Osteoblast (primary cell): ENCODE measurements around the gene HPSE2. TPM values are rescaled to one million over a fixed set of nuclear protein-coding genes. Genes with fewer than 3 reads are reported as not detected.

Experiments used
- DNase-seq: peaks from one replicate; pipeline ENCODE4 v3.0.0; 2011; ENCODE audit warnings: low spot score, mixed read lengths; ENCODE audit not compliant: insufficient read length; ENCODE audit errors: missing footprints
- H2AFZ ChIP-seq: 2 replicates; pipeline ENCODE4 v1.6.0; 2011; ENCODE audit warnings: mild to moderate bottlenecking, low read length
- H3K27ac ChIP-seq: 2 replicates; pipeline ENCODE4 v1.5.1; 2011; ENCODE audit warnings: mild to moderate bottlenecking, low read depth, low read length, moderate library complexity
- H3K27me3 ChIP-seq: 2 replicates; pipeline ENCODE4 v1.6.0; 2012; ENCODE audit warnings: mild to moderate bottlenecking, control low read depth, inconsistent platforms, low read length, moderate library complexity; ENCODE audit not compliant: insufficient read depth
- H3K36me3 ChIP-seq: 2 replicates; pipeline ENCODE4 v1.5.1; 2011; ENCODE audit warnings: mild to moderate bottlenecking, low read length, control low read depth, moderate library complexity; ENCODE audit not compliant: insufficient read depth
- H3K4me1 ChIP-seq: 2 replicates; pipeline ENCODE4 v1.5.1; 2011; ENCODE audit warnings: mild to moderate bottlenecking, low read length, control low read depth, moderate library complexity; ENCODE audit not compliant: insufficient read depth
- H3K4me2 ChIP-seq: 2 replicates; pipeline ENCODE4 v1.6.0; 2011; ENCODE audit warnings: mild to moderate bottlenecking, low read length; ENCODE audit not compliant: insufficient read depth
- H3K4me3 ChIP-seq: fragments of 200-600 bp; sonication (generic); 3 replicates; pipeline ENCODE4 v1.5.1; 2012; ENCODE audit warnings: mild to moderate bottlenecking, low read length, inconsistent platforms; ENCODE audit not compliant: insufficient read depth
- H3K79me2 ChIP-seq: 2 replicates; pipeline ENCODE4 v1.6.0; 2012; ENCODE audit warnings: mild to moderate bottlenecking, low read length, control low read depth, inconsistent platforms; ENCODE audit not compliant: insufficient read depth
- H3K9me3 ChIP-seq: 2 replicates; pipeline ENCODE4 v1.5.1; 2011; ENCODE audit warnings: low read depth, low read length, control low read depth
- H4K20me1 ChIP-seq: 2 replicates; pipeline ENCODE4 v1.6.0; 2012; ENCODE audit warnings: mild to moderate bottlenecking, low read length, control low read depth; ENCODE audit not compliant: insufficient read depth
- CTCF ChIP-seq: IDR thresholded peaks from 2 replicates; pipeline ENCODE4 v1.5.1; 2011; ENCODE audit warnings: mild to moderate bottlenecking, low read depth, low read length, moderate library complexity; ENCODE audit errors: extremely low read depth
- total RNA-seq: library from RNA; depleted of rRNA; stranded (reverse); fragments of >200 nt; gene quantifications from 2 replicates; pipeline ENCODE4 v1.2.3, GENCODE V29; 2012

Gene HPSE2
- total RNA-seq, 1 donor, result not detected

GRCh38 chr10:98617906-98618520 lies 617.6 kb downstream of the HPSE2 start:
- no peaks in the 10 kb centered on the region for H3K27me3 ChIP-seq
- H3K4me1 ChIP-seq, result no peaks in the 10 kb centered on the region
- DNase-seq, result no peak
- no peak overlapping the region for H3K4me3 ChIP-seq
- H2AFZ ChIP-seq, result no peak overlapping the region
- no peaks in the 10 kb centered on the region for H3K79me2 ChIP-seq
- no peaks in the 10 kb centered on the region for H3K36me3 ChIP-seq
- H3K4me2 ChIP-seq, result no peak overlapping the region
- H4K20me1 ChIP-seq, result no peaks in the 10 kb centered on the region
- TF ChIP-seq CTCF, result no peak
- no peak overlapping the region for H3K27ac ChIP-seq
- H3K9me3 ChIP-seq, result no peaks in the 10 kb centered on the region

DNA sequence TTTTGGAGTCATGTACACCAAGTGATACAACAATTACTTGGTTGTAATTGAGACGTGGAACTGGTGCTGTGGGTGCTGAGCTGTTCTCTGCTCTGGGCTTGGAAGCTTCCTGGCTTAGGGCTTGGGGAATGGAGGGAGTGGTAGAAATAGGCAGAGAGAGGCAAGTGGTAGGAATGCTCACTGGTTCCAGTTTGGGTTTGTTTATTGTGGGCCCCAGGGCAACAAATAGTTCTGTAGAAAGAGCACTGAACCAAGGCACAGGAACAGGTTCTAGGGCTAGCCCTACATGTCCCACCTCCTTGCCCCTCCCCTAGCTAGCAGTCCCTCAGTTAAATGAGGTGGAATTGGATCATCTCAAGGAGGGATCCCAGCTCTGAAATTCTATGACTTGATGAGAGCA lies 622.2 kb downstream of the HPSE2 start:
- Histone ChIP-seq H3K27me3 (no peaks in the 10 kb centered on the region), H3K36me3 (no peaks in the 10 kb centered on the region), H3K9me3 (no peaks in the 10 kb centered on the region), H2AFZ (no peak overlapping the region), H3K4me3 (no peak overlapping the region), H3K79me2 (no peaks in the 10 kb centered on the region), H4K20me1 (no peaks in the 10 kb centered on the region), H3K4me1 (no peaks in the 10 kb centered on the region), H3K27ac (no peak overlapping the region), H3K4me2 (no peak overlapping the region)
- no peak for TF ChIP-seq CTCF
- no peak for DNase-seq

DNA sequence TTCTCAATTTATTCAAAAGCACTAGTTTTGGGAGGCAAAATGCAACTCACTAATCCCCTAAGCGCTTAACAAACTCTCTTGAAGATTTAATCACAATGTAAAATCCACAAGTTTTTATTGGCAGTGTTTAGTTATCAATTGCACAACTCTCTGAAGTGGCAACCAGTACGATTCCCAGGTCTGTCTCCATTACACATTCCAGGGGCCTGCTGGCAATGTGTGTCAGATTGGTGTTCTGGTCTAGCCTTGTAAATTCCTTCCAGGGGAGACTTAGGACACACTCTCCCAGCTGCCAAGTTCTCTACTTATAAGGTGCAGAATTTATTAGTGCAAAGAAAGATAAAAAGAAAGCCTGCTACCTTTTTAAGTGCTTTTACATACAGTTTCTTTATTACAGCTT lies 624.2 kb downstream of the HPSE2 start:
- no peak for DNase-seq
- no peaks in the 10 kb centered on the region for H3K79me2 ChIP-seq
- H3K27ac ChIP-seq, result no peak overlapping the region
- no peaks in the 10 kb centered on the region for H3K27me3 ChIP-seq
- no peaks in the 10 kb centered on the region for H4K20me1 ChIP-seq
- no peak overlapping the region for H2AFZ ChIP-seq
- no peaks in the 10 kb centered on the region for H3K4me1 ChIP-seq
- no peak for TF ChIP-seq CTCF
- no peaks in the 10 kb centered on the region for H3K36me3 ChIP-seq
- H3K4me2 ChIP-seq, result no peak overlapping the region
- no peak overlapping the region for H3K4me3 ChIP-seq
- H3K9me3 ChIP-seq, result no peaks in the 10 kb centered on the region

DNA sequence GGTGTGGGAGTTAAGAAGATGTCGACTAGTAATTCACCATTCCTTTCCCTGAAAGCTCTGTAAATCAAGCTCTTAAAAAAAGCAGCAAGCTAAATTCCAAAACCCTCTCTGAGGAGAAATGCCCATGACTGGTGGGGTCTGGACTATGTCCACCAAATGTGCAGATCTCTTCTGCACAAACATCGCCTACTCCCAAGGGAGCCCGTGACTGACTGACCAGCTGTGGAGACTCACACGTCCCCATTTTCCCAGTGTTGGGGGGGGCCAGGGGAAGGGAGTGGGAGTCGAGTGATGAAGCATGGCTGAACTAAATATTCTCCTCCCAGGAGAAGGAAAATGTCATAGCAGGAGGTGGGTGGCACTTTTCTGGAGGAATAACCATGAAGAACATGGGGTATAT lies 624.8 kb downstream of the HPSE2 start:
- no peak overlapping the region for H3K4me3 ChIP-seq
- DNase-seq, result no peak
- no peaks in the 10 kb centered on the region for H3K4me1 ChIP-seq
- H3K79me2 ChIP-seq, result no peaks in the 10 kb centered on the region
- H3K4me2 ChIP-seq, result no peak overlapping the region
- H3K27me3 ChIP-seq, result no peaks in the 10 kb centered on the region
- no peak for TF ChIP-seq CTCF
- H2AFZ ChIP-seq, result no peak overlapping the region
- no peaks in the 10 kb centered on the region for H3K36me3 ChIP-seq
- no peak overlapping the region for H3K27ac ChIP-seq
- H3K9me3 ChIP-seq, result no peaks in the 10 kb centered on the region
- no peaks in the 10 kb centered on the region for H4K20me1 ChIP-seq
